Loucy (cell line): Measurements from ENCODE around the gene HERC5.

ENCODE experiments used
- EZH2phosphoT487 ChIP-seq: fragments of 200-600 bp; IDR thresholded peaks from 2 replicates; pipeline ENCODE4 v1.6.1; 2018; ENCODE audit warnings: antibody characterized with exemption, mild to moderate bottlenecking, moderate library complexity, borderline replicate concordance
- TF ChIP-seq, protein P1 (sequence below): fragments of 200-600 bp; sonication (generic); conservative IDR thresholded peaks from 2 replicates; pipeline ENCODE4 v1.5.1; 2014; ENCODE audit warnings: mild to moderate bottlenecking, antibody characterized with exemption, low read length

DNA sequence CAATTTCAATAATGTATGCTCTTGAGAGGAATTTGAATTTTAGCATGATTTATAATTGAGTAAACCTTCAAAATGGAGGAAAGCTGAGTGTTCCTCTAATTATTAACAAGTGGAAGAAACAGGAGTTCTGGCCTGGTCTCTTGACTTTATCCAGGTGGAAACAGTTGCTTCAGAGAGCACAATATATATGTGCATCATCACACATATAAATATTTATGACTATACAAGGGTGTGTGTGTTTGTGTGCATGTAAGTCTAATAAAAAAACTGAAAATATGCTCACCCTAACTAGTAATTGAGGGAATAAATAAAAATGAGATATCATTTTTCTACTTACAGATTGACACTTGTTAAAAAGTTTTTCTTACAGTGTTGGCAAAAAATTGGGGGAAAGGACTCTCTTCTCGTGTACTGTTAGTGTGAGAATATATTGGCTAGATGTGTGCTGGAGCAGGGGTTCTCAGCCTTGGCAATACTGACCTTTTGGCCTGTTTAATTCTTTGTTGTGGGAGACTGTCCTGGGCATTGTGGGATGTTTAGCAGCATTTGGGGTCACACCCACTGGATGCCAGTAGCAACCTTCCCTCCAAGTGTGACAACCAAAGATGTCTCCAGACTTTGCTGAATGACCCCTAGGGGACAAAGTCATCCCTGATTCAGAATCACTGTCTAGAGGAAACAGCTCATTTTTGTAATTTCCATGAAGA, 20.8 kb upstream of the HERC5 start:
- TF ChIP-seq, protein P1, sequence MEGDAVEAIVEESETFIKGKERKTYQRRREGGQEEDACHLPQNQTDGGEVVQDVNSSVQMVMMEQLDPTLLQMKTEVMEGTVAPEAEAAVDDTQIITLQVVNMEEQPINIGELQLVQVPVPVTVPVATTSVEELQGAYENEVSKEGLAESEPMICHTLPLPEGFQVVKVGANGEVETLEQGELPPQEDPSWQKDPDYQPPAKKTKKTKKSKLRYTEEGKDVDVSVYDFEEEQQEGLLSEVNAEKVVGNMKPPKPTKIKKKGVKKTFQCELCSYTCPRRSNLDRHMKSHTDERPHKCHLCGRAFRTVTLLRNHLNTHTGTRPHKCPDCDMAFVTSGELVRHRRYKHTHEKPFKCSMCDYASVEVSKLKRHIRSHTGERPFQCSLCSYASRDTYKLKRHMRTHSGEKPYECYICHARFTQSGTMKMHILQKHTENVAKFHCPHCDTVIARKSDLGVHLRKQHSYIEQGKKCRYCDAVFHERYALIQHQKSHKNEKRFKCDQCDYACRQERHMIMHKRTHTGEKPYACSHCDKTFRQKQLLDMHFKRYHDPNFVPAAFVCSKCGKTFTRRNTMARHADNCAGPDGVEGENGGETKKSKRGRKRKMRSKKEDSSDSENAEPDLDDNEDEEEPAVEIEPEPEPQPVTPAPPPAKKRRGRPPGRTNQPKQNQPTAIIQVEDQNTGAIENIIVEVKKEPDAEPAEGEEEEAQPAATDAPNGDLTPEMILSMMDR: no peak
- no peak for TF ChIP-seq EZH2phosphoT487
